Vagina (tissue), 2 donors: ENCODE results near the gene WNT7A. TPM values are rescaled to one million over a fixed set of nuclear protein-coding genes. Genes with fewer than 3 reads are reported as not detected.

Experiments
- DNase-seq, 2 donors: peaks; one replicate each; pipeline ENCODE4 v3.0.0-alpha.2; 2017; ENCODE audit errors: extremely low spot score in 2 of 2
- H3K27ac ChIP-seq: fragments of 200-600 bp; sonication (generic); one replicate; pipeline ENCODE4 v1.5.1; 2019
- H3K27me3 ChIP-seq: fragments of 200-600 bp; sonication (generic); one replicate; pipeline ENCODE4 v1.5.1; 2019
- H3K36me3 ChIP-seq, 2 donors: fragments of 200-600 bp; sonication (generic); one replicate each; pipeline ENCODE4 v1.5.1; 2017 to 2019
- H3K4me1 ChIP-seq: fragments of 200-600 bp; sonication (generic); one replicate; pipeline ENCODE4 v1.5.1; 2019
- H3K4me3 ChIP-seq, 2 donors: fragments of 200-600 bp; sonication (generic); 1 replicate in 1 of 2; 2 replicates in 1 of 2; pipeline ENCODE4 v1.5.1; 2016 to 2019
- H3K9me3 ChIP-seq: fragments of 200-600 bp; sonication (generic); one replicate; pipeline ENCODE4 v1.5.1; 2019
- CTCF ChIP-seq, 3 experiments: fragments of 450-650 bp in 2 of 3; fragments of 200-600 bp in 1 of 3; sonication (generic) in 1 of 3; IDR thresholded peaks; one replicate each; pipeline ENCODE4 v1.5.1; 2017 to 2019; ENCODE audit warnings: antibody characterized with exemption in 3 of 3, mild to moderate bottlenecking in 2 of 3, moderate library complexity in 2 of 3
- POLR2A ChIP-seq, 2 donors: fragments of 450-650 bp; IDR thresholded peaks; one replicate each; pipeline ENCODE4 v1.6.1; 2017; ENCODE audit warnings: antibody characterized with exemption in 2 of 2, mild to moderate bottlenecking in 2 of 2, moderate library complexity in 2 of 2
- POLR2AphosphoS5 ChIP-seq, 2 donors: sonication (generic); formaldehyde crosslinking; IDR thresholded peaks; one replicate each; pipeline ENCODE4 v1.9.0; 2017; ENCODE audit warnings: antibody characterized with exemption in 2 of 2, mild to moderate bottlenecking in 2 of 2, low read depth in 1 of 2; ENCODE audit not compliant: insufficient read depth in 1 of 2
- intact Hi-C: fragments of 100-400 bp; cut with DNase I; formaldehyde crosslinking; loops from one replicate; pipeline ENCODE4 v1.15.1; 2023
- total RNA-seq: library from RNA; depleted of rRNA; stranded (reverse); fragments of >200 nt; gene quantifications from one replicate; pipeline ENCODE4 v1.2.3, GENCODE V29; 2016

WNT7A gene
- total RNA-seq, 1 donor from 2014 or later, result not detected

- Histone ChIP-seq H3K4me3 (no peak overlapping the region), H3K9me3 (no peaks in the 10 kb centered on the region), H3K27ac (no peak overlapping the region), H3K4me1 (no peaks in the 10 kb centered on the region), H3K36me3 (no peaks in the 10 kb centered on the region), H3K27me3 (no peaks in the 10 kb centered on the region)
- TF ChIP-seq CTCF (IDR thresholded peaks at IDR 0.05), result no peak
- no peak for TF ChIP-seq POLR2AphosphoS5 (IDR thresholded peaks at IDR 0.05; ENCODE audit: insufficient read depth in 1 of 2, low read depth in 1 of 2)
- TF ChIP-seq POLR2A (IDR thresholded peaks at IDR 0.05), result no peak
- no peak for DNase-seq
- intact Hi-C loops, result no loop called here
Measured at GRCh38 chr3:13839726-13840340, 40.0 kb downstream of the WNT7A start.

- no peak for TF ChIP-seq POLR2AphosphoS5 (IDR thresholded peaks at IDR 0.05; ENCODE audit: insufficient read depth in 1 of 2, low read depth in 1 of 2)
- no peaks in the 10 kb centered on the region for H3K27me3 ChIP-seq
- intact Hi-C loops, result no loop called here
- H3K4me1 ChIP-seq, result no peaks in the 10 kb centered on the region
- H3K27ac ChIP-seq, result no peak overlapping the region
- no peaks in the 10 kb centered on the region for H3K36me3 ChIP-seq
- no peak for DNase-seq
- H3K4me3 ChIP-seq, result no peak overlapping the region
- no peaks in the 10 kb centered on the region for H3K9me3 ChIP-seq
Measured at GRCh38 chr3:13839253-13839652, 40.6 kb downstream of the WNT7A start.

GRCh38 chr3:13838421-13838820 lies 41.5 kb downstream of the WNT7A start:
- H3K36me3 ChIP-seq, result no peaks in the 10 kb centered on the region
- H3K27me3 ChIP-seq, result no peaks in the 10 kb centered on the region
- H3K4me3 ChIP-seq, result no peak overlapping the region
- no peaks in the 10 kb centered on the region for H3K4me1 ChIP-seq
- TF ChIP-seq POLR2A (IDR thresholded peaks at IDR 0.05) (no peak), POLR2AphosphoS5 (IDR thresholded peaks at IDR 0.05; ENCODE audit: insufficient read depth in 1 of 2, low read depth in 1 of 2) (no peak), CTCF (IDR thresholded peaks at IDR 0.05) (no peak)
- no peak overlapping the region for H3K27ac ChIP-seq
- intact Hi-C loops, result no loop called here
- no peaks in the 10 kb centered on the region for H3K9me3 ChIP-seq
- DNase-seq, result no peak

- intact Hi-C loops, result no loop called here
- DNase-seq, result no peak
- Histone ChIP-seq H3K4me1 (no peaks in the 10 kb centered on the region), H3K36me3 (no peaks in the 10 kb centered on the region), H3K27me3 (no peaks in the 10 kb centered on the region), H3K9me3 (no peaks in the 10 kb centered on the region), H3K4me3 (no peak overlapping the region), H3K27ac (no peak overlapping the region)
- TF ChIP-seq POLR2AphosphoS5 (IDR thresholded peaks at IDR 0.05; ENCODE audit: insufficient read depth in 1 of 2, low read depth in 1 of 2), result no peak
- TF ChIP-seq POLR2A (IDR thresholded peaks at IDR 0.05), result no peak
- TF ChIP-seq CTCF (IDR thresholded peaks at IDR 0.05), result no peak
Measured at GRCh38 chr3:13837751-13838150, 42.1 kb downstream of the WNT7A start.

- Histone ChIP-seq H3K9me3 (no peaks in the 10 kb centered on the region), H3K27ac (no peak overlapping the region), H3K4me1 (no peaks in the 10 kb centered on the region), H3K36me3 (no peaks in the 10 kb centered on the region), H3K27me3 (no peaks in the 10 kb centered on the region), H3K4me3 (no peak overlapping the region)
- no peak for DNase-seq
- intact Hi-C loops, result no loop called here
- TF ChIP-seq POLR2A (IDR thresholded peaks at IDR 0.05), result no peak
- TF ChIP-seq POLR2AphosphoS5 (IDR thresholded peaks at IDR 0.05; ENCODE audit: insufficient read depth in 1 of 2, low read depth in 1 of 2), result no peak
- no peak for TF ChIP-seq CTCF (IDR thresholded peaks at IDR 0.05)
Measured at GRCh38 chr3:13836658-13837587, 42.9 kb downstream of the WNT7A start.
